DMS 273 (cell line): ENCODE data around the gene MTUS2.

Experiments used
- DNase-seq: peaks from one replicate; lab custom pipeline; 2025; ENCODE audit not compliant: unreplicated experiment; lab: John Stamatoyannopoulos, UW

Gene MTUS2

GRCh38 chr13:29499506-29500165 is 679.5 kb downstream of the MTUS2 start:
- no peak for DNase-seq

GRCh38 chr13:29500386-29500785 is 680.2 kb downstream of the MTUS2 start:
- no peak for DNase-seq

- no peak for DNase-seq
Observed at GRCh38 chr13:29501674-29502073, 681.5 kb downstream of the MTUS2 start.

- no peak for DNase-seq
Observed at GRCh38 chr13:29502391-29503008, 682.4 kb downstream of the MTUS2 start.

GRCh38 chr13:29503041-29503837 is 683.1 kb downstream of the MTUS2 start:
- DNase-seq: no peak

- no peak for DNase-seq
Observed at GRCh38 chr13:29504691-29505090, 684.6 kb downstream of the MTUS2 start.

- peak; percentile 24 for DNase-seq
Observed at GRCh38 chr13:29505511-29505910, 685.4 kb downstream of the MTUS2 start.

- DNase-seq: no peak
Observed at GRCh38 chr13:29505950-29506349, 685.8 kb downstream of the MTUS2 start.

GRCh38 chr13:29507356-29507755 is 687.2 kb downstream of the MTUS2 start:
- DNase-seq: peak; percentile 71

- DNase-seq: peak; percentile 86
Observed at GRCh38 chr13:29508130-29508875, 688.2 kb downstream of the MTUS2 start.

- no peak for DNase-seq
Observed at GRCh38 chr13:29508876-29509252, 688.7 kb downstream of the MTUS2 start.

- no peak for DNase-seq
Observed at GRCh38 chr13:29509999-29510589, 690.0 kb downstream of the MTUS2 start.

- no peak for DNase-seq
Observed at GRCh38 chr13:29510651-29511084, 690.5 kb downstream of the MTUS2 start.

GRCh38 chr13:29511106-29511796 is 691.1 kb downstream of the MTUS2 start:
- no peak for DNase-seq

- DNase-seq: no peak
Observed at GRCh38 chr13:29511980-29512379, 691.8 kb downstream of the MTUS2 start.

- DNase-seq: no peak
Observed at GRCh38 chr13:29513002-29513980, 693.2 kb downstream of the MTUS2 start.

GRCh38 chr13:29513981-29514719 is 694.0 kb downstream of the MTUS2 start:
- no peak for DNase-seq

GRCh38 chr13:29514720-29515310 is 694.7 kb downstream of the MTUS2 start:
- no peak for DNase-seq
